Activated gamma-delta T cell (primary cell): Measurements from ENCODE around the gene KHDC4.
"Not testable (repeated sequence)": the region's sequence is repeated elsewhere in the genome, so short reads cannot be mapped to it uniquely, and the experiment has no call there.

Experiments
- DNase-seq: peaks from one replicate; lab custom pipeline; 2025; lab: John Stamatoyannopoulos, UW

Gene KHDC4

GRCh38 chr1:155940993-155941844 lies 7.0 kb upstream of the KHDC4 start, which contains the start of gene RXFP4:
Gene RXFP4, plus strand, starts transcription at chr1:155941638. Its CDS starts 72 bp downstream, at chr1:155941710.
- no peak for DNase-seq

GRCh38 chr1:155940482-155940992 lies 6.3 kb upstream of the KHDC4 start:
- DNase-seq, result no peak

- no peak for DNase-seq
Observed at GRCh38 chr1:155938220-155938627, 4.0 kb upstream of the KHDC4 start.

GRCh38 chr1:155934936-155935590 lies 850 bp upstream of the KHDC4 start:
- no peak for DNase-seq

- no peak for DNase-seq
Observed at GRCh38 chr1:155933591-155934096, 569 bp downstream of the KHDC4 start.

GRCh38 chr1:155932487-155932886 lies 1.7 kb downstream of the KHDC4 start:
- no peak for DNase-seq

- no peak for DNase-seq
Observed at GRCh38 chr1:155932081-155932480, 2.1 kb downstream of the KHDC4 start.

- DNase-seq, result no peak
Observed at GRCh38 chr1:155931332-155932038, 2.7 kb downstream of the KHDC4 start.

- not testable (repeated sequence) for DNase-seq
Observed at GRCh38 chr1:155930725-155931124, 3.5 kb downstream of the KHDC4 start.

GRCh38 chr1:155929057-155929456 lies 5.2 kb downstream of the KHDC4 start:
- no peak for DNase-seq

GRCh38 chr1:155925506-155925905 lies 8.7 kb downstream of the KHDC4 start:
- DNase-seq, result no peak

- DNase-seq, result no peak
Observed at GRCh38 chr1:155920717-155921116, 13.5 kb downstream of the KHDC4 start.

- no peak for DNase-seq
Observed at GRCh38 chr1:155919801-155920200, 14.4 kb downstream of the KHDC4 start.

- no peak for DNase-seq
Observed at GRCh38 chr1:155918660-155919059, 15.6 kb downstream of the KHDC4 start.

GRCh38 chr1:155913969-155914757 lies 20.1 kb downstream of the KHDC4 start:
- DNase-seq, result no peak

GRCh38 chr1:155912056-155912536 lies 22.1 kb downstream of the KHDC4 start:
- DNase-seq, result no peak

GRCh38 chr1:155911156-155912055 lies 22.8 kb downstream of the KHDC4 start, which contains the start of gene RIT1:
Gene RIT1, minus strand, starts transcription at chr1:155911349. Its CDS starts 588 bp downstream, at chr1:155910761.
- peak; percentile 71 for DNase-seq

GRCh38 chr1:155910621-155911121 lies 23.5 kb downstream of the KHDC4 start:
- DNase-seq, result no peak

GRCh38 chr1:155909894-155910293 lies 24.3 kb downstream of the KHDC4 start:
- no peak for DNase-seq

GRCh38 chr1:155904261-155904660 lies 30.0 kb downstream of the KHDC4 start:
- no peak for DNase-seq
